Measurements from ENCODE around the gene SPNS2. TPM values are rescaled to one million over a fixed set of nuclear protein-coding genes. Genes with fewer than 3 reads are reported as not detected.

SPNS2 gene
- total and polyA plus RNA-seq, 4 experiments from 2014 or later: 0.11 to 0.29 (median 0.18) TPM

- POLR2A ChIA-PET (ENCODE audit: partially characterized antibody): no interaction called here
- Histone ChIP-seq H3K4me3 (ENCODE audit: low read length in 2 of 2) (no peak overlapping the region), H3K27ac (ENCODE audit: low read depth, low read length) (no peak overlapping the region), H3K4me1 (ENCODE audit: insufficient read depth, low read length) (no peaks in the 10 kb centered on the region), H3K36me3 (ENCODE audit: insufficient read depth, low read length) (no peaks in the 10 kb centered on the region), H3K27me3 (ENCODE audit: insufficient read depth, low read length) (no peaks in the 10 kb centered on the region), H3K9me3 (ENCODE audit: control insufficient read depth in 1 of 2, low read length in 2 of 2) (no peaks in the 10 kb centered on the region)
- intact Hi-C loops (cut with micrococcal nuclease): no loop called here
- DNase-seq: no peak
- Mint-ChIP-seq H3K9me3 (peaks cover 0 to 9% (median 3%) of the 10 kb centered on the region in 8 donors), H3K4me1 (peaks cover 0 to 1% (median 0%) of the 10 kb centered on the region in 4 donors), H3K36me3 (peaks cover 0 to 2% of the 10 kb centered on the region in 2 donors), H3K4me3 (no peak overlapping the region), H3K27ac (no peak overlapping the region), H3K27me3 (peaks cover 0 to 3% of the 10 kb centered on the region in 2 donors)
- CTCF ChIA-PET (ENCODE audit: partially characterized antibody): no interaction called here
These were observed 32.9 kb upstream of the SPNS2 start for GRCh38 chr17:4465786-4466185.

DNA sequence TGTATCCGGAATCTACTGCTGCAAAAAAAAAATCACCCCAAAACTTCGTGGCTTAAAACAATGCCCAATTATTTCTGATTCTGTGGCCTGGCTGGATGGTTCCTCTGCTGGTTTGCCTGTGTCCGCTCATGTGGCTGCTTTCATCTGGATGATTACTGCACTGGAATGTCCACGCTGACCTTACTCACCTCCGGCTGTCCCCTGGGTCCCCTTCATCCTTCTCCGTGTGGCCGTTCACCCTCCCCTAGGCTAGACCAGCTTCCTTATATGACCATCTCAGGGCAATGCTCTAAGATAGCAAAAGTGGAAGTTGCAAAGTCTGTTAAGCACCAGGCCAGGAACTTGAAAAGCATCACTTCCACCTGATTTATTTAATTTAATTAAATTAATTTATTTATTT lies 31.4 kb upstream of the SPNS2 start:
- intact Hi-C loops (cut with micrococcal nuclease): no loop called here
- POLR2A ChIA-PET (ENCODE audit: partially characterized antibody): no interaction called here
- H3K4me3 ChIP-seq (ENCODE audit: low read length in 2 of 2): no peak overlapping the region

DNA sequence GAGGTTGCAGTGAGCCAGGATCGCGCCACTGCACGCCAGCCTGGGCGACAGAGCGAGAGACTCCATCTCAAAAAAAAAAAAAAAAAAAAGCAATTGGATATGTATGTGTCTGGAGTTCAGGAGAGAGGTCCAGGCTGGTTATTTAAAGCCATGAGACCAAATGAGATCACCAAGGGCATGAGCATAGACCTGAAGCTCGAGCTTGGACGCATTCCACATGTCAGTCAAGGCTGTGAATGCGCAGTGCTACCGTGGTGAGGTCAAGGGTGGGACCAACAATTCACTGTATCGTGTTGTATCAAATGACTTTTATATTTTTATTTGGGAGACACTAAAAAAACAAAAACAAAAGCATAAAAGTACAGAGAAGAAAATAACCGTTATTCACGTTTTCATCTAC lies 29.1 kb upstream of the SPNS2 start:
- H3K27ac ChIP-seq (ENCODE audit: low read depth, low read length): no peak overlapping the region
- Mint-ChIP-seq H3K4me3 (no peak overlapping the region), H3K4me1 (peaks cover 0 to 1% (median 0%) of the 10 kb centered on the region in 4 donors), H3K27ac (no peak overlapping the region), H3K9me3 (no peaks in the 10 kb centered on the region), H3K27me3 (peaks cover 0 to 1% of the 10 kb centered on the region in 2 donors), H3K36me3 (no peaks in the 10 kb centered on the region)
- ChIA-PET POLR2A (ENCODE audit: partially characterized antibody) (no interaction called here), CTCF (ENCODE audit: partially characterized antibody) (no interaction called here)
- no peaks in the 10 kb centered on the region for H3K27me3 ChIP-seq (ENCODE audit: insufficient read depth, low read length)
- no peak for DNase-seq
- H3K9me3 ChIP-seq (ENCODE audit: control insufficient read depth in 1 of 2, low read length in 2 of 2): no peaks in the 10 kb centered on the region
- intact Hi-C loops (cut with micrococcal nuclease): no loop called here
- no peaks in the 10 kb centered on the region for H3K36me3 ChIP-seq (ENCODE audit: insufficient read depth, low read length)
- no peak overlapping the region for H3K4me3 ChIP-seq (ENCODE audit: low read length in 2 of 2)
- no peaks in the 10 kb centered on the region for H3K4me1 ChIP-seq (ENCODE audit: insufficient read depth, low read length)

More for the DNA sequence above, 31.4 kb upstream of the SPNS2 start:
- no peaks in the 10 kb centered on the region for H3K9me3 ChIP-seq (ENCODE audit: control insufficient read depth in 1 of 2, low read length in 2 of 2)
- Mint-ChIP-seq H3K27me3 (peaks cover 0 to 3% of the 10 kb centered on the region in 2 donors), H3K4me3 (no peak overlapping the region), H3K27ac (no peak overlapping the region), H3K9me3 (peaks cover 0 to 5% (median 0%) of the 10 kb centered on the region in 8 donors), H3K36me3 (no peaks in the 10 kb centered on the region), H3K4me1 (peaks cover 0 to 1% (median 0%) of the 10 kb centered on the region in 4 donors)
- no peak overlapping the region for H3K27ac ChIP-seq (ENCODE audit: low read depth, low read length)
- no peaks in the 10 kb centered on the region for H3K27me3 ChIP-seq (ENCODE audit: insufficient read depth, low read length)
- CTCF ChIA-PET (ENCODE audit: partially characterized antibody): no interaction called here
- no peaks in the 10 kb centered on the region for H3K4me1 ChIP-seq (ENCODE audit: insufficient read depth, low read length)
- no peaks in the 10 kb centered on the region for H3K36me3 ChIP-seq (ENCODE audit: insufficient read depth, low read length)
- no peak for DNase-seq

DNA sequence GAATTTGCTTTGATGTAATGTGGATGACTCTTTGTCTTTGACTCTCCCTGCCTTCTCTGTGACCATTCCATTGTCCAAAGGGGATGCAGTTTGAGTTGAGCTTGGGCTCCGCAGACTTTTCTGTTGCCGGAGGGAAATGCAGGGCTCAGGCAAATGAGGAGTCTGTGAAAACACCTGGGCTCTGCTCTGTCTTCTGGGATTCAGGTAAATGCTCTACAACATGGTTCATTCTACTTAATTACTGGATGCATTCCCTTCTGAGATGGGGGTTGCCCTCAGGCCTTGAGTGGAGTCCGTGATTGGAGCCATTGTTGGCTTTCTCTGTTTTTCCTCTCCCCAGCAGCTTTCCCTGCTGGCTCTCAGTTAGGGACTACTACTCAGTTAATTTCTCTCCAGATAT lies 26.4 kb upstream of the SPNS2 start:
- no peak overlapping the region for H3K27ac Mint-ChIP-seq
- H3K4me1 Mint-ChIP-seq: peaks cover 0 to 2% (median 0%) of the 10 kb centered on the region in 4 donors
- no peaks in the 10 kb centered on the region for H3K9me3 Mint-ChIP-seq
- CTCF ChIA-PET (ENCODE audit: partially characterized antibody): interaction anchor here (1.0 kb wide), 1 partner anchor 272 kb away, joined by 3 read pairs; no protein-coding TSS in a partner anchor
- Histone ChIP-seq H3K4me1 (ENCODE audit: insufficient read depth, low read length) (no peaks in the 10 kb centered on the region), H3K9me3 (ENCODE audit: control insufficient read depth in 1 of 2, low read length in 2 of 2) (no peaks in the 10 kb centered on the region), H3K27me3 (ENCODE audit: insufficient read depth, low read length) (no peaks in the 10 kb centered on the region), H3K27ac (ENCODE audit: low read depth, low read length) (no peak overlapping the region), H3K4me3 (ENCODE audit: low read length in 2 of 2) (no peak overlapping the region), H3K36me3 (ENCODE audit: insufficient read depth, low read length) (no peaks in the 10 kb centered on the region)
- POLR2A ChIA-PET (ENCODE audit: partially characterized antibody): no interaction called here
- peaks cover 0 to 1% of the 10 kb centered on the region in 2 donors for H3K27me3 Mint-ChIP-seq
- H3K36me3 Mint-ChIP-seq: no peaks in the 10 kb centered on the region
- no peak overlapping the region for H3K4me3 Mint-ChIP-seq
- DNase-seq: no peak
- intact Hi-C loops (cut with micrococcal nuclease): no loop called here

DNA sequence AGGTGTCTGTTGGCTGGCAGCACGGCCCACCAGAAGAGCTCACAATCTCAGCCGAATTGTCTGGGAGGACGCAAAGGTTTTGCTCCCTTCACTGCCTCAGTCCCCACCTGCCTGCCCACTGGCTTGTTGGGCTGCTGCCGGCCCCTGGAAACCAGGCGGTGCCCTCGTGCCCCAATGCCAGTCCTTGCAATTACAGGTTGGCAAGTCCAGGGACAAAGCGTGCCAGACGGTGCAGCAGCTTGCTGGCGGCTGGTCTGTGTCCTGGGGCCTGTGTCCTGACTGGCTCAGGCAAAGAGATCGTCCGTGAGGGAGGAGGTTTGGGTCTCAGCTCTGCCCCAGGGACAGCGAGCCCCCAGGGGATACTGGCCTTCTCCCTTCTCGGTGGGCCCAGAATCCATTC lies 24.6 kb upstream of the SPNS2 start:
- peaks cover 0 to 1% (median 0%) of the 10 kb centered on the region in 4 donors for H3K4me1 Mint-ChIP-seq
- no peak overlapping the region for H3K4me3 Mint-ChIP-seq
- CTCF ChIA-PET (ENCODE audit: partially characterized antibody): interaction anchor here (0.9 kb wide), 1 partner anchor 11 kb away, joined by 3 read pairs; no protein-coding TSS in a partner anchor
- H3K27me3 Mint-ChIP-seq: no peaks in the 10 kb centered on the region
- intact Hi-C loops (cut with micrococcal nuclease): no loop called here
- POLR2A ChIA-PET (ENCODE audit: partially characterized antibody): no interaction called here
- H3K9me3 Mint-ChIP-seq: no peaks in the 10 kb centered on the region
- no peaks in the 10 kb centered on the region for H3K9me3 ChIP-seq (ENCODE audit: control insufficient read depth in 1 of 2, low read length in 2 of 2)
- H3K27ac Mint-ChIP-seq: no peak overlapping the region
- H3K36me3 Mint-ChIP-seq: no peaks in the 10 kb centered on the region
- H3K36me3 ChIP-seq (ENCODE audit: insufficient read depth, low read length): no peaks in the 10 kb centered on the region
- no peaks in the 10 kb centered on the region for H3K4me1 ChIP-seq (ENCODE audit: insufficient read depth, low read length)
- no peak overlapping the region for H3K4me3 ChIP-seq (ENCODE audit: low read length in 2 of 2)
- no peaks in the 10 kb centered on the region for H3K27me3 ChIP-seq (ENCODE audit: insufficient read depth, low read length)
- H3K27ac ChIP-seq (ENCODE audit: low read depth, low read length): no peak overlapping the region
- DNase-seq: no peak

DNA sequence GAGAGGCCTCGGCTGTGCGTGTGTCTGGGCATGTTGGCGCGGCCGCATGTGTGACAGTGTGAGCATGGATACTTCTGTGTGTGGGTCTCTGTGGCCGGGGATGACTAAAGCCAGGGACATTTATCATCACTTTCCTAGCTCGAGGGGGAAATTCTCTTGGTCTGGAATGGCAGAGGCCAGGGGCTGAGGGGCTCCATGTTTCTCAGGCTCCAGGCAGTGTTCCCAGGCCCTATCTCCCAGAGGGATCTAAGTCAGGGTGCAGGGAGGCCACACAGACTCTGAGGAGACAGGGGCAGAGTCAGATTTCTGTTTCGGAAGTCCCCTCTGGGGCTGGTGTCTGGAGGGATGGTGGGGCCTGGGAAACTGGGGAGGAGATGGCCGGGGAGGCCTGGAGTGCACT lies 23.7 kb upstream of the SPNS2 start:
- Histone ChIP-seq H3K9me3 (ENCODE audit: control insufficient read depth in 1 of 2, low read length in 2 of 2) (no peaks in the 10 kb centered on the region), H3K27ac (ENCODE audit: low read depth, low read length) (no peak overlapping the region), H3K27me3 (ENCODE audit: insufficient read depth, low read length) (no peaks in the 10 kb centered on the region), H3K4me3 (ENCODE audit: low read length in 2 of 2) (no peak overlapping the region), H3K4me1 (ENCODE audit: insufficient read depth, low read length) (no peaks in the 10 kb centered on the region), H3K36me3 (ENCODE audit: insufficient read depth, low read length) (no peaks in the 10 kb centered on the region)
- CTCF ChIA-PET (ENCODE audit: partially characterized antibody): no interaction called here
- Mint-ChIP-seq H3K27ac (no peak overlapping the region), H3K36me3 (no peaks in the 10 kb centered on the region), H3K9me3 (no peaks in the 10 kb centered on the region), H3K27me3 (no peaks in the 10 kb centered on the region), H3K4me1 (peaks cover 0 to 5% (median 3%) of the 10 kb centered on the region in 4 donors), H3K4me3 (no peak overlapping the region)
- POLR2A ChIA-PET (ENCODE audit: partially characterized antibody): interaction anchor here (1.1 kb wide), 1 partner anchor 11 kb away, joined by 3 read pairs; no protein-coding TSS in a partner anchor
- intact Hi-C loops (cut with micrococcal nuclease): no loop called here
- DNase-seq: no peak

- intact Hi-C loops (cut with micrococcal nuclease): no loop called here
- H3K9me3 Mint-ChIP-seq: no peaks in the 10 kb centered on the region
- H3K27ac Mint-ChIP-seq: no peak overlapping the region
- peaks cover 3% of the 10 kb centered on the region for H3K4me1 ChIP-seq (ENCODE audit: insufficient read depth, low read length)
- POLR2A ChIA-PET (ENCODE audit: partially characterized antibody): interaction anchor here (1.1 kb wide), 1 partner anchor 11 kb away, joined by 3 read pairs; no protein-coding TSS in a partner anchor
- no peaks in the 10 kb centered on the region for H3K27me3 Mint-ChIP-seq
- H3K36me3 Mint-ChIP-seq: no peaks in the 10 kb centered on the region
- H3K27ac ChIP-seq (ENCODE audit: low read depth, low read length): no peak overlapping the region
- H3K4me3 ChIP-seq (ENCODE audit: low read length in 2 of 2): no peak overlapping the region
- H3K4me1 Mint-ChIP-seq: peaks cover 0 to 8% (median 6%) of the 10 kb centered on the region in 4 donors
- no peak overlapping the region for H3K4me3 Mint-ChIP-seq
- no peaks in the 10 kb centered on the region for H3K36me3 ChIP-seq (ENCODE audit: insufficient read depth, low read length)
- no peaks in the 10 kb centered on the region for H3K9me3 ChIP-seq (ENCODE audit: control insufficient read depth in 1 of 2, low read length in 2 of 2)
- DNase-seq: no peak
- H3K27me3 ChIP-seq (ENCODE audit: insufficient read depth, low read length): no peaks in the 10 kb centered on the region
- CTCF ChIA-PET (ENCODE audit: partially characterized antibody): no interaction called here
These were observed 23.2 kb upstream of the SPNS2 start for GRCh38 chr17:4475463-4475862.

Data from CD4-positive, alpha-beta memory T cell (primary cell).